NCI-H2171 (cell line): ENCODE measurements around the gene TMEM271.
"Not testable (repeated sequence)": the region's sequence is repeated elsewhere in the genome, so short reads cannot be mapped to it uniquely, and the experiment has no call there.

ENCODE experiments used
- DNase-seq: peaks from one replicate; lab custom pipeline; 2025; lab: John Stamatoyannopoulos, UW

Gene TMEM271

DNA sequence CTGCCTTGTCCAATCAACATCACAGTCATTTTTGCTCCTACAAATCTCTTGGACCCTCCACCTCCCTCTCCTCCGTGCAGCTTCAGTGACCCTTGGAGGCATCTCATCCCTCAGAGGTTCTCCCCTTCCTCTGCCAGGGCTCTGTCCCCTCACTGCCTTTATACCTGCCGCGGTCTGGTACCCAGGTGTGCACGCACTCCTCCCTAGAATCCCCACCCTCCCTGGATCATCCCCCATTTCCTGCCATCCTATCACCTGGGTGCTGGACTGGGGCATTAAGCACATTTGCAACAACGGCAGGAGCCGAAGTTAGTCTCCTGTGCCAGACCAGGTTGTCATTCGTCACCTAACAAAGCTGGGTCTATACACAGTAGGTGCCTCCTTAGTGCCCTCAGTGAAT lies 10.1 kb downstream of the TMEM271 start:
- DNase-seq, result no peak

DNA sequence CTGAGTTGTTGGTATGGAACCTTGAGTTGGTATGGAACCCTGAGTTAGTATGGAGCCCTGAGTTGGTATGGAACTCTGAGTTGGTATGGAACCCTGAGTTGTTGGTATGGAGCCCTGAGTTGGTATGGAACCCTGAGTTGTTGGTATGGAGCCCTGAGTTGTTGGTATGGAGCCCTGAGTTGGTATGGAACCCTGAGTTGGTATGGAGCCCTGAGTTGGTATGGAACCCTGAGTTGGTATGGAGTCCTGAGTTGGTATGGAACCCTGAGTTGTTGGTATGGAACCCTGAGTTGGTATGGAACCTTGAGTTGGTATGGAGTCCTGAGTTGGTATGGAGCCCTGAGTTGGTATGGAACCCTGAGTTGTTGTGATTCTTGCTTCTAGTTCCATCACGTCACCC lies 10.5 kb downstream of the TMEM271 start:
- DNase-seq, result not testable (repeated sequence)

DNA sequence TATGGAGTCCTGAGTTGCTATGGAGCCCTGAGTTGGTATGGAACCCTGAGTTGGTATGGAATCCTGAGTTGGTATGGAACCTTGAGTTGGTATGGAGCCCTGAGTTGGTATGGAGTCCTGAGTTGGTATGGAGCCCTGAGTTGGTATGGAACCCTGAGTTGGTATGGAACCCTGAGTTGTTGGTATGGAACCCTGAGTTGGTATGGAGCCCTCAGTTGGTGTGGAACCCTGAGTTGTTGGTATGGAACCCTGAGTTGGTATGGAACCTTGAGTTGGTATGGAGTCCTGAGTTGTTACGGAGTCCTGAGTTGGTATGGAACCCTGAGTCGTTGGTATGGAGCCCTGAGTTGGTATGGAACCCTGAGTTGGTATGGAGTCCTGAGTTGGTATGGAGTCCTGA lies 13.6 kb downstream of the TMEM271 start:
- not testable (repeated sequence) for DNase-seq

DNA sequence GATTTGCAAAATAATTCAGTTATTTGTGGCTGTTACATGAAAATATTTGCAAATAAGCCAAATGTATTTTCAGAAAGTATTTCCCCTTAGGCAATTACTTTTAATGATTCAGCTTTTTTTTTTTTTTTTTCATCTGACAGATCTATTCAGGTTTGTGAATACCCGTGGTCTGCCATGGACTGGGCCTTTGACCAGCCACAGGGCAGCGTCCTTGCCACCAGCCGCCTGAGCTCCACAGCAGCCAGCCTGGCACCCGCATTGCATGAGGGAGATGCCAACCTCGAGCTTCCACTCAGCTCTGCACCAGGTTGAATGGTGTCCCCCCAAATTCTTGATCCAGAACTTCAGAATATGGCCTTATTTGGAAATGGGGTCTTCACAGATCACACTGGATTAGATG lies 14.7 kb downstream of the TMEM271 start:
- no peak for DNase-seq

DNA sequence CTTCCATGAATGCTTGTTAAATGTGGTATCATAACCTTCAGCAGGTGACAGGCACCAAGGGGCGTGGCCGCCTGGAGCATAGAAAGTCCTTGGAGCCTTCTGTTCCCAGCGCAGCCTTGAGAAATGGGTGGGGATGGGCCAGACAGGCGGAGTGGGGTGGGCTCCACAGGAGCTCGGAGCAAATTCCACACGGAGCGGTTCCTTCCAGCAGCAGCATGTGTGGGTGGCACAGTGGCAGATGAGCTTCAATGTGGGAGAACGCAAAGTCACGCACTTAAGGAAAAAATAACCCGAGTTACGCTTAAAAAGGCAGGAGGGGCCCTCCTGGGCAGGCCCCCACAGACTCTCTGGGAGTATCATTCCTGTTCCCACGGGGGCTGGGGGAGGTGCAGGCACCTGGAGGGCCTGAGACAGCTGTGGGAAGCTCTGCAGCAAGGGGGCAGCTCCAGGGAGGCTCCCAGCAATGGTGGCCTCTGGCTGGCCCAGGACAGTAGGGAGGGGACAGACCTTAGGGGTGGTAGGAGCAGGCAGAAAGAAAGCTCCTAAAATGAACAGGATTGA lies 15.3 kb downstream of the TMEM271 start:
- no peak for DNase-seq

DNA sequence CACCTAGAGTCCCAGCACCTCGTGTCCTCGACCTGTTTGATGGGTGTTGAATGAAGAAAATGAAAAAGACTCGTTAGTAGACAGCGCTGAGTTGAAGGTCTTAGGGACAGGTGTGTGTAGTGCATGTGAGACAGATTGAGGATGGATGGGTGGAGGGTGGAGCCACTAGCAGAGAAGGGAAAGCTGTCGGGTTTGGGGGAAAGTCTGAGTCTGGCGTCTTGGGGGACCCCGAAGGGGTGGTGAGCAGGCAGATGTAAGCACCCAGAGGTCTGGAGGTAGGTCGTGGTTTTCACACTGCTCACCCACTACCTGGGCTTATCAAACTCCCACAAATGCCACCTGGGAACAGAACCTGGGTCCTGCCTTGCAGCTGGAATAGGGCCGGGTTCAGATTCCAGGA lies 16.0 kb downstream of the TMEM271 start:
- no peak for DNase-seq

DNA sequence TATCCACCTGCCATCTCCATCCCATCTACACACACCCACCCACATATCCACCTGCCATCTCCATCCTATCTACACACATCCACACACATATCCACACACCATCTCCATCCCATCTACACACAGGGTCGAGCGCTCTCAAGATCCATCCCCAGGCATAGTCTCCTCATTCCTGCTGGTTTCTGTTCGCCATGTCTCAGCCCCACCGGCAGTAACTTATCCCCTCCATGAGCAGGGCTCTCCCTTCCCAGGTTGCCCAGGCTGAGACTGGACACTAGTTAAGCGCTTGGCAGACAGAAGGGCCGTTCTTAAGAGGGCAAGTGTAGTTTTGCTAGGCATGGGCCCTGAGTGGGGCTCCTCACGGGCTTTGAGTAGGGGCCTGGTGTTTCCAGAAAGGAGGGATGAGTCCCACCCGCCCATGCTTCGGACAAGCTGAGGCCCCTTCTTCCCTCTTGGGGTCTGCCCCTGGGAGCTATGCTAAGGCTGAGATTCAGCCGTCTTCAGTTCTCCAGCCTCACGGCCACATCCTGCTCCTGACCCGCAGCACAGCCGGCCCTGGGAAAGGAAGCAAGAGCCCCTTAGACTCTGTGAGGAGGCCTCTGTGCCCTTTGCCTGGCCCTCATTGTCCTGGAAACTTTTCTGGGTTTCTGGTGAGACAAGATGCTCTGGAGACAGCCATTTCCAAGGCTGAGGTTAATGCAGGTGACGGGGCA lies 20.4 kb downstream of the TMEM271 start:
- no peak for DNase-seq

DNA sequence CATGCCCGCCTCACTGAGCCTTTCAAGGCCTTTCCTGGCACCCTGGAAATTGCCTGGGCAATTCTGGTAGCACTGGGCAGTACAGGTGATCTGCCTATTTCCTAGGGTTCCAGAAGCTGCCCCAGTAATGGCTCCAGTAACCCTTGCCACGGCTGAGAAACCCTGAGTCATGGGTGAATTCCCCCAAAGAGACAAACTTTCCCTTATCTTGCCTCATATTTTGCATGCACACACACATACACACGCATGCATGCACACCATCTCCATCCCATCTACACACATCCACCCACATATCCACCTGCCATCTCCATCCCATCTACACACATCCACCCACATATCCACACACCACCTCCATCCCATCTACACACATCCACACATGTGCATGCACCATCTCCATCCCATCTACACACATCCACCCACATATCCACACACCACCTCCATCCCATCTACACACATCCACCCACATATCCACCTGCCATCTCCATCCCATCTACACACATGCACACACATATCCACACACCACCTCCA lies 21.2 kb downstream of the TMEM271 start:
- DNase-seq, result not testable (repeated sequence)

DNA sequence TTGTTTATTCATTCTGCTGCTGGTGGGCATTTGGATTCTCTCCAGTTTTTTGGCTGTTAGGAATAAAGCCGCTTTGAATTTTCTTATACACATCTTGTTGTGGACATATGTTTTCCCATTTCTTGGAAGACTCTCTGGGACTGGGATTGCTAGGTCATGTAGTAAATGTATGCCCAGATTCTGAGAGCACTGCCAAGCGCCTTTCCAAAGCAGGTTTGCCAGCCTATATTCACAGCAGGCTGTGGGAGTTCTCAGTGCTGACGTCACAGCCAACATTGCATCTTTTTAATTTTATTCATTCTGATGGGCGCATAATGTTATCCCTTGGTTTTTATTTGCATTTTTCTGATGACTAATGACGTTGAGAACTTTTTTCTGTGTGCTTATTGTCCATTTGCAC lies 24.1 kb downstream of the TMEM271 start:
- no peak for DNase-seq

DNA sequence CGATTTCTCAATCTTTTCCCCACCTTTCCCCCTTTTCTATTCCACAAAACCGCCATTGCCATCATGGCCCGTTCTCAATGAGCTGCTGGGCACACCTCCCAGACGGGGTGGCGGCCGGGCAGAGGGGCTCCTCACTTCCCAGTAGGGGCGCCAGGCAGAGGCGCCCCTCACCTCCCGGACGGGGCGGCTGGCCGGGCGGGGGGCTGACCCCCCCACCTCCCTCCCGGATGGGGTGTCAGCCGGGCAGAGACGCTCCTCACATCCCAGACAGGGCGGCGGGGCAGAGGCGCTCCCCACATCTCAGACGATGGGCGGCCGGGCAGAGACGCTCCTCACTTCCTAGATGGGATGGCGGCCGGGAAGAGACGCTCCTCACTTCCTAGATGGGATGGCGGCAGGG lies 25.8 kb downstream of the TMEM271 start:
- DNase-seq, result not testable (repeated sequence)

DNA sequence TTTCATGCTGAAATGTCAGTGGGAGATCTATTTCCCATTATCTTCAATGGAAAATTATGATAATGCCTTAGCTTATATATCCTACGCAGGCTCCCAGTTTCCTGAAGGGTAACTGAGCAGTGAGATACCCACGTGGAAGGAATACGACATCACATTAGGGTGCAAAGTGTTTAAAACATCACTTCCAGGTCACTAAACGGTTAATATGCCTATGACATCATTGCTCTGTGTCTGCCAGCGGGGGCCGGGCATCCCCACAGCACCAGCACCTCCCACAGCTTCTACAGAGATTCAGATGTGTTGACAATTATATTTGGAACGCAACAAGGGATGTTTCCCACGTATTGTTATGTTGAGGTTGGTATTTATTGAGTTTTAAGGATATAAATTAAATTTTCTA lies 27.1 kb downstream of the TMEM271 start:
- DNase-seq, result no peak

DNA sequence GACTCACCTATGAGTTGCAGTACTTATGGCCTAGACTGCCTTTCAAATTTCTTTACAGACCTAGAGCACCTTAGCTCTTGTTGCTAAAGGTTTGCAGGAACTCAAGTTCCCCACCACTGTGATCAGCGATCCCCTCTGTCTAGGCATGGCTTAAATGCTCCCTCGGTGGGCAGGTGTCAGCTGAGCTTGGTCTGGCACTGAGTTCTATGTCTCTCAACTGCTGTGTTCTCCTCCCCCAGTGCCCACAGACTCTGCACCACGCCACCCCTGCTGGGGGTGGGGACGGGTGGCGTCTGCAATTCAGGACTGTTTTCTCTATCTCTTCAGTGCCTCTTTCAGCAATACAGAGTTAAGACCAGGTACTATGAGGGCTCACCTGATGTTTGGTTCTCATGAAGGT lies 30.5 kb downstream of the TMEM271 start:
- no peak for DNase-seq

DNA sequence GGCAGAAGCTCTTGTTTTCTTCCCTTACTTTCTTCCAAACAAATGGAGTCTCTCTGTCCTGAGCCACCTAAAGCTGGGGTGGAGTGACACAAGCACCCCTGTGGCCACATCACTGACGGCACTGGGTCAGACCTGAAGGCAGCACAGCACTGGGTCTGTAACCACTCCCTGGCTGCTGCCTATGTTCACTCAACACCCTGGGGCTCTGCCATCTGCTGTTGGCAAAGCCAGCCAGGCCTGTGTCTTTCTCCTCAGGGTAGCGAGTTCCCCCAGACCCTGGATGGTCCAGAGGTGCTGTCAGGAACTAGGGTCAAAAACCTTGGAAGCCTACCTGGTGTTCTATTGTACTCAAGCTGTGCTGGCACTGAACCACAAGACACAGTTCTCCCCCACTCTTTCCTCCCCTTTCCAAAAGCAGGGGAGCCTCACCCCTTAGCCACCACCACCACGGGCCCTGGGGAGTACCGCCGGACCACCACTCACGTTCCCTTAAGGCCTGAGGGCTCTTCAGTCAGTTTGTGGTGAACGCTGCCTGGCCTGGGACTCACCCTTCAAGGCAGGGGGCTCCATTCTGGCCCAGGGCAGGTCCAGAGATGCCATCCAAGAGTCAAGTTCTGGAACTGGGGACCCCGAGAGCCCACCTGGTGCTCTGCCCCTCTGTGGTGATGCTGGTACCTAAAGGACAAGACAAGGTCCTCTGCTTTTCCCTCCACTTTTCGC lies 31.5 kb downstream of the TMEM271 start:
- DNase-seq, result no peak

DNA sequence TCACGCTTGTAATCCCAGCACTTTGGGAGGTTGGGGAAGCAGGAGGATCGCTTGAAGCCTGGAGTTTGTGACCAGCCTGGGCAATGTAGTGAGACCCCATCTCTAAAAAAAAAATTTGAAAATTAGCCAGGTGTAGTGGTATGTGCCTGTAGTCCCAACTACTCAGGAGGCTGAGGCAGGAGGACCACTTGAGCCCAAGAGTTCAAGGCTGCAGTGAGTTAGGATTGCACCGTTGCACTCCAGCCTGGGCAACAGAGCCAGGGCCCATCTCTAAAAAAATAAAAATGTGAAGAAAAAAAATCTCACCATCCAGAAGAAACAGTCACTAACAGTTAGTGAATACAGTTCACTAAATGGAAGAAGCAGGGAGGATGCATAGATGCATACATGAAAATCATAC lies 34.8 kb downstream of the TMEM271 start:
- no peak for DNase-seq

DNA sequence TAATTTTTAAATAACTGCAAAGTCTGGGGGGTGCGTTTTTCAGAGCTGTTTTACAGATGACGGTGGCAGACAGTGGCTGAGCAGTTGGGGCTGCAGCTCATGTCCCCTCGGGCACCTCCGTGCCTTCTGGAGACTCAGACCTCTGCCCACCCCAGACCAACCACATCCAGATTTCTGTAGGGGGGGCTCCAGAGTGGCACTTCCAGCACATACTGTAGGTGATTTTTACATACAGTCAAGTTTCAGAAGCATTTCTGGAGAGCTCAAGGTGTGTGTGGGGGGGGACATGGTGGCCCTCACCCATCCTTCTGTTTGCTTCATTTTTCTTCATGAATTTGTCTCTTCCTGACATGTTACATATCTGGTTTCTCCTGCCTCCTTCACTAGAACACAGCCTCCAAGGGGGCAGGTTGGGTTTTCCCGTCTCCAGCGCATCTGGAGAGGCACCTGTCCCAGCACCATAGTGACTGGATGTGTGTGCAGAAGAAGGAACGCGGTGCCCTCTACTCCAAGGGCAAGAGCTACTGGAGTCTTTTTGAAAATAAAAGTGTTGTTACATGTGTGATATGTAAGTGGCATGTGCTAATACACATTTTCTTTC lies 37.5 kb downstream of the TMEM271 start:
- DNase-seq, result no peak

DNA sequence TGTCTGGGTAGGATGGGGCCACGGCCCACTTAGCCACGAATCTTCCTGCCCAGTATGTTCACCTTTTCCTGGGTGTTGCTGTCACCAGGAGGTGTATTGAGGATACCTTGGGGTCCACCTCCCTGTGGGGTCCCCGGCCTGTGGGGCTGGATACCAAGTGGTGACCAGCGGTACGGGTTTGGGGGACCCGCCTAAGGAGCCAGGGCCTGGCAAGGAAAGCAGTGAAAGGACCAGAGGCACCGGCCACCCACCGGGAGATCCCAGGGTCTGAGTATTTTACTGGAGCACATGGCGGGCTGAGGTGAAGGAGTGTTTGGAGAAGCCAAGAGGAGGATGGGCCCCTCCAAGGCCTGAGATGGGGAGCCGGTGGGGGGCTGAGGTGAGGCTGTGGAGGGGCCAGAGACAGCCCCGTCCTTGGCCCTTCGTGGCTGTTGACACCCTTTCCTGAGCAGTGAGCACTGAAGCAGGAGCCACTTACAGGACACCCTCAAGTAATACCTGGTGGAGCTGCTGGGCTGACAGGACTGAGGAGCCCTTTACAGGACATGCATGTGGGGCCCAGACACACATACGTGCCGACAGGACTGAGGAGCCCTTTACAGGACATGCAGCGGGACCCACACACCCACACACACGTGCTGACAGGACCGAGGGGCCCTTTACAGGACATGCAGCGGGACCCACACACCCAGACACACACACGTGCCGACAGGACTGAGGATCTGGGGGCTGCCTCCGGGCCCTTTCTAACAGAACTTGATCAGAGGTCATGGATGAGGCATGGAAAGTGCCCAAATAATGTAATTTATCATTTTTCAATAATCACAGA lies 38.4 kb downstream of the TMEM271 start:
- DNase-seq, result no peak

DNA sequence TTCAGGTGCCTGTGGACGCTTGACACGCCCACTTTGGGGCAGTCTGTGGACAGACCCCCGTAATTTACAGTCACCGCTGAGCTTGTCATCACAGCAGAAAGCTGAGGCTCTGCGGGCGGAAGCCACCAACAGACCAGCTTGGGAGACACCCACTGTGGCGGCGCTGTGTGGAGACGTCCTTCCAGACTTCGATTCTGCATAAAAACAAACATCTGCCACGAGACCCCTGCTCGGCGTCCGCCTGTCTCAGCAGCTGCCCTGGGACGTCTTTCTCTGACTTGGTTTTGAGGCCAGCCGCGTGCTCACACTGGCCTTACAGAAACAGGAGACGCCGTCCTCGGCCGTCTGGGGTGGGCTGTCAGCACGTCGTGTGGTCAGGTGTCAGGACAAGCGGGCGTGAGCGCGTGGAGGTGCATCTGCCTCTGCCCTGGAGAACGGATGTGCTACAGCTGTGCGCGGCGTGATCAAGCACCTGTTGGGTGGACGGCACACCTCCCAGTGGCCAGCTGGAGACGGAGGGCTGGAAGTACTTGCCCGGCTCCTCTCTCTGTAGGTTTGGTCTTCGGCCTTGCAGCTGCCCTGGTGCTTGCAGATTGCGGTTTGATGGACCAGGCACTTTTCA lies 39.6 kb downstream of the TMEM271 start:
- no peak for DNase-seq

DNA sequence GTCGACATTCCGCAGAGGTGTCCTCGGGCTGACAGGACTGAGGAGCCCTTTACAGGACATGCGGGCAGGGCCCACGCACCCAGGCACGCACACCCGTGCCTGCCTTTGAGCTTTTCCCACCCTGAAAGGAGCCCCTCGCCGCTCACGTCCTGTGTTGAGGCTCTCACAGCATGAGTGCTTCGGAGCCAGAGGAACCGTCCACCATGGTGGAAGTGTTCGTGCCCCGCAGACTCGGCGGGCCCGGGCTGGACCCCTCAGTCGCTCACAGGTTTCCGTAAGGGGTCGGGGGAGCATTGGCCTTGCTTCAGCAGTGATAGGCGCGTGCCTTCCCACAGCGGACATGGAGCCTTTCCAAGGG lies 40.2 kb downstream of the TMEM271 start:
- no peak for DNase-seq

DNA sequence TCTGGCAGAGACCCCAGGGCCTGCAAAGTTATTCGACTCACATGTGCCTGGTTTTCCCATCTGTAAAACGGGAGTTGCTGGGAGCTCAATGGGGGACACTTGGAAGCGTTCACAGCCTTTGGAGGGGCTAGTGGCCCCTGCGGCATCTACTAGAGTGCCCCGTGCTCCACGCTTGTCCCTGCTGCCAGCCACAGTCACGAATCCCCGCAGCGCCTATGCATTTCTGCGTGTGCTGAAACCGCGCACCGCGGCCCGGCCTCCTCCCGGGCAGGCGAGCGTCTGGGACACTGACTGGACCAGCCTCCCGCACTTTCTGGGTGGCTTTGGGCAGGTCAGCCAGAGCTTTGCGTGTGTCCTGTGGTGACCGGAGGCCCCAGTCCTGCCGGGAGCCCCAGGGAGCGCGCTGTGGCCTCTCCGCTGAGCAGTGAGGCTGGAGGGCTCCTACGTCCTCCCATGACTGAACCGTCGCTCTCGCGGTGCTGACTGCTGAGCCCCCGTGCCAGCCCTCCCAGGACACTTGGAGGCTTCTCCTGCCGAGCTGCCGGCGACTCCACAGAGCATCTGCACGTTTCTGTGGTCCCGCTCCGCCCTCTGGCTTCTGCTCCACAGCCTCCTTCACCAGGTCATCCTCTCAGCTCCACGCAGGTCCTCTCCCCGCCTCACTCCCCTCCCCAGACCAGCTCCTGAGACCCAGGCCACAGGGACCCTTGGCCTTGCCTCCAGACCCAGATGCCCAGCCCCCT lies 40.7 kb downstream of the TMEM271 start:
- no peak for DNase-seq

DNA sequence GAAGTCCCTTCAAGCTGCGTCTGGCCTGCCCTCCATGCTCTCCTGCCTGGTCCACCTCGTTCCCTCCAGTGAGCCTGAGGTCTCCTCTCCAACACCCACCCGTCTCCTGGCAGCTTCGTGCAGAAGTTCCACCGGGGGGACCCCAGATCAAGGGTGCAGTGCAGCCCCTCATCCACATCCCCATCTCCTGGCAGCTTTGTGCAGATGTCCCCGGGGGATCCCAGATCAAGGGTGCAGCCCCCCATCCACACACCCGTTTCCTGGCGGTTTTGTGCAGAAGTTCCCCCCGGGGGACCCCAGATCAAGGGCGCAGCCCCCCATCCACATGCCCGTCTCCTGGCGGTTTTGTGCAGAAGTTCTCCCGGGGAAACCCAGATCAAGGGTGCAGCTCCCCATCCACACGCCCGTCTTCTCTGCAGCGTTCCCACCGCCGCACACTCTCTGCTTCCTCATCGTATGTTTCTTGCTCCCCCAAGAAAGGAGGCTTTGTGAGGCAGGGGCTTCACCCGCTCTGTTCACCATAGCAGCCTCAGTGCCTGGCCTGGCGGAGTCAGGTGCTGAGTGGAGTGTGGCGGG lies 41.4 kb downstream of the TMEM271 start:
- DNase-seq, result no peak
